ENCODE results near the gene MTHFD2L.
A peak's percentile ranks its signal among the peaks of the same experiment; 100 is the strongest.
"Not testable (repeated sequence)": the region's sequence is repeated elsewhere in the genome, so short reads cannot be mapped to it uniquely, and the experiment has no call there.

The MTHFD2L gene

GRCh38 chr4:74206088-74206825, 48.3 kb downstream of the MTHFD2L start:
- peak overlapping the region; percentile 9 to 89 (median 39); a peak in 15 of 22 replicates for H3K4me2 ChIP-seq
- H3K27ac ChIP-seq = peak overlapping the region in 10 of 11 experiments; percentile 26 to 87 (median 70); a peak in 18 of 22 replicates
- peak overlapping the region in 6 of 11 experiments; percentile 37 to 70 (median 52); a peak in 9 of 22 replicates for H3K9ac ChIP-seq
- no peak for TF ChIP-seq Cebpa-rat (IDR thresholded peaks at IDR 0.05)
- peak overlapping the region in 1 of 10 experiments; percentile 8; a peak in 1 of 20 replicates for H3K4me3 ChIP-seq
- no peaks in the 10 kb centered on the region for H3K27me3 ChIP-seq
- peaks cover 5 to 29% (median 16%) of the 10 kb centered on the region in 11 experiments; a peak in 18 of 22 replicates for H3K36me3 ChIP-seq
- H4K20me1 ChIP-seq = no peaks in the 10 kb centered on the region
- H3K4me1 ChIP-seq = peaks cover 4 to 24% (median 14%) of the 10 kb centered on the region in 10 experiments; a peak in 17 of 20 replicates
- H3K9me3 ChIP-seq (replicated peaks in 1 of 11) = peaks cover 7 to 28% (median 12%) of the 10 kb centered on the region in 11 experiments; a peak in 18 of 22 replicates

- not testable (repeated sequence) for H3K9ac ChIP-seq, H3K27me3 ChIP-seq, H4K20me1 ChIP-seq, H3K4me1 ChIP-seq, H3K36me3 ChIP-seq, H3K4me3 ChIP-seq
- Histone ChIP-seq H3K27ac (peak overlapping the region in 4 of 11 experiments; percentile 19 to 61 (median 50); a peak in 7 of 22 replicates), H3K9me3 (replicated peaks in 1 of 11) (peaks cover 14 to 39% (median 21%) of the 10 kb centered on the region in 11 experiments; a peak in 21 of 22 replicates), H3K4me2 (peak overlapping the region in 3 of 11 experiments; percentile 11 to 29 (median 25); a peak in 3 of 22 replicates)
Observed at GRCh38 chr4:74214457-74215159, 56.7 kb downstream of the MTHFD2L start.

GRCh38 chr4:74215236-74215635, 57.3 kb downstream of the MTHFD2L start:
- not testable (repeated sequence) for H3K9ac ChIP-seq, H3K27me3 ChIP-seq, H3K4me3 ChIP-seq, H3K36me3 ChIP-seq, H4K20me1 ChIP-seq
- Histone ChIP-seq H3K9me3 (replicated peaks in 1 of 11) (peaks cover 10 to 33% (median 16%) of the 10 kb centered on the region in 11 experiments; a peak in 21 of 22 replicates), H3K27ac (peak overlapping the region in 4 of 11 experiments; percentile 19 to 61 (median 50); a peak in 7 of 22 replicates), H3K4me1 (peaks cover 0 to 15% (median 2%) of the 10 kb centered on the region in 10 experiments; a peak in 5 of 20 replicates), H3K4me2 (peak overlapping the region in 1 of 11 experiments; percentile 29; a peak in 1 of 22 replicates)

GRCh38 chr4:74217365-74217764, 59.4 kb downstream of the MTHFD2L start:
- Histone ChIP-seq H3K9me3 (replicated peaks in 1 of 11) (peaks cover 0 to 12% (median 4%) of the 10 kb centered on the region in 11 experiments; a peak in 13 of 22 replicates), H3K27ac (no peak overlapping the region), H3K27me3 (no peaks in the 10 kb centered on the region), H3K4me3 (no peak overlapping the region), H4K20me1 (no peaks in the 10 kb centered on the region), H3K36me3 (peaks cover 0 to 10% (median 0%) of the 10 kb centered on the region in 11 experiments; a peak in 6 of 22 replicates), H3K4me1 (peaks cover 0 to 16% (median 2%) of the 10 kb centered on the region in 10 experiments; a peak in 6 of 20 replicates), H3K4me2 (no peak overlapping the region), H3K9ac (no peak overlapping the region)
- no peak for TF ChIP-seq Cebpa-rat (IDR thresholded peaks at IDR 0.05)

GRCh38 chr4:74218201-74218600, 60.3 kb downstream of the MTHFD2L start:
- Histone ChIP-seq H3K36me3 (peaks cover 0 to 10% (median 0%) of the 10 kb centered on the region in 11 experiments; a peak in 5 of 22 replicates), H3K4me2 (no peak overlapping the region), H3K4me3 (no peak overlapping the region), H4K20me1 (no peaks in the 10 kb centered on the region), H3K9ac (no peak overlapping the region), H3K27ac (no peak overlapping the region), H3K4me1 (peaks cover 0 to 22% (median 3%) of the 10 kb centered on the region in 10 experiments; a peak in 6 of 20 replicates), H3K27me3 (no peaks in the 10 kb centered on the region), H3K9me3 (replicated peaks in 1 of 11) (peaks cover 0 to 11% (median 0%) of the 10 kb centered on the region in 11 experiments; a peak in 5 of 22 replicates)
- no peak for TF ChIP-seq Cebpa-rat (IDR thresholded peaks at IDR 0.05)

- Histone ChIP-seq H3K4me2 (no peak overlapping the region), H3K9ac (no peak overlapping the region), H4K20me1 (no peaks in the 10 kb centered on the region), H3K4me3 (no peak overlapping the region), H3K27ac (no peak overlapping the region), H3K36me3 (peaks cover 0 to 7% (median 0%) of the 10 kb centered on the region in 11 experiments; a peak in 5 of 22 replicates), H3K27me3 (no peaks in the 10 kb centered on the region), H3K9me3 (replicated peaks in 1 of 11) (peaks cover 0 to 9% (median 0%) of the 10 kb centered on the region in 11 experiments; a peak in 4 of 22 replicates), H3K4me1 (peaks cover 0 to 32% (median 11%) of the 10 kb centered on the region in 10 experiments; a peak in 15 of 20 replicates)
- no peak for TF ChIP-seq Cebpa-rat (IDR thresholded peaks at IDR 0.05)
Observed at GRCh38 chr4:74219240-74219639, 61.3 kb downstream of the MTHFD2L start.

GRCh38 chr4:74223098-74223497, 65.2 kb downstream of the MTHFD2L start:
- H3K36me3 ChIP-seq = peaks cover 0 to 10% (median 0%) of the 10 kb centered on the region in 11 experiments; a peak in 7 of 22 replicates
- peaks cover 0 to 54% (median 15%) of the 10 kb centered on the region in 10 experiments; a peak in 15 of 20 replicates for H3K4me1 ChIP-seq
- no peaks in the 10 kb centered on the region for H3K27me3 ChIP-seq
- H4K20me1 ChIP-seq = no peaks in the 10 kb centered on the region
- TF ChIP-seq Cebpa-rat (IDR thresholded peaks at IDR 0.05) = no peak
- no peak overlapping the region for H3K9ac ChIP-seq
- peak overlapping the region in 2 of 11 experiments; percentile 54 to 63; a peak in 1 of 22 replicates for H3K4me2 ChIP-seq
- H3K9me3 ChIP-seq (replicated peaks in 1 of 11) = peaks cover 0 to 9% (median 0%) of the 10 kb centered on the region in 11 experiments; a peak in 4 of 22 replicates
- peak overlapping the region in 5 of 11 experiments; percentile 48 to 83 (median 62); a peak in 7 of 22 replicates for H3K27ac ChIP-seq
- no peak overlapping the region for H3K4me3 ChIP-seq

- H3K27ac ChIP-seq = peak overlapping the region in 7 of 11 experiments; percentile 6 to 83 (median 62); a peak in 13 of 22 replicates
- peaks cover 0 to 60% (median 15%) of the 10 kb centered on the region in 10 experiments; a peak in 15 of 20 replicates for H3K4me1 ChIP-seq
- no peak overlapping the region for H3K4me3 ChIP-seq
- no peaks in the 10 kb centered on the region for H4K20me1 ChIP-seq
- no peaks in the 10 kb centered on the region for H3K27me3 ChIP-seq
- peaks cover 0 to 9% (median 0%) of the 10 kb centered on the region in 11 experiments; a peak in 4 of 22 replicates for H3K9me3 ChIP-seq (replicated peaks in 1 of 11)
- peak in 2 of 11 experiments; percentile 39 to 75; a peak in 2 of 22 replicates for TF ChIP-seq Cebpa-rat (IDR thresholded peaks at IDR 0.05)
- H3K36me3 ChIP-seq = peaks cover 0 to 10% (median 0%) of the 10 kb centered on the region in 11 experiments; a peak in 7 of 22 replicates
- H3K9ac ChIP-seq = peak overlapping the region in 4 of 11 experiments; percentile 15 to 63 (median 28); a peak in 6 of 22 replicates
- H3K4me2 ChIP-seq = peak overlapping the region in 9 of 11 experiments; percentile 6 to 80 (median 52); a peak in 14 of 22 replicates
Observed at GRCh38 chr4:74223801-74224200, 65.9 kb downstream of the MTHFD2L start.
